Measurements from ENCODE around the gene PHTF1.

Gene PHTF1

DNA sequence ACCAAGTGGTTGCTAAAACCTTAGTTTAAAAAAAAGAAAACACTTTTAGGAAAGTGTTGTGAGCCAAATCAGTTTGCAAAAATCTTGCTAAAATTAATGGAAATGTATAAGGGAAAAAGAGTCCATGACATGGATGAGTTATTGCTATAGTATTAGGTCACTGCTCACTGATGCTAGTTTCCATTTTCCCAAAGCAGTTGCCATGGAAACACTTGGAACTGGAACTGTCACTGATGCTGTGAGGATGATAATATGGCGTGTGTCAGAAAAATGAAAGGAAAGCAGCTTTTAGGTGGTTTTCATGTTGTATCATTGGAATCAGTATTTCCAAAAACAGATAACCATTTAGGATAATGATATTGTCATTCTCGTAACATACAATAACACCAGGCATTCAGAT is 104.4 kb downstream of the PHTF1 start:
- Histone ChIP-seq H3K4me1 (ENCODE audit: insufficient read depth, low read length, severe bottlenecking) (no peaks in the 10 kb centered on the region), H3K27ac (ENCODE audit: low read depth, low read length, poor library complexity, severe bottlenecking) (no peak overlapping the region), H3K79me2 (ENCODE audit: insufficient read depth, low read length) (no peaks in the 10 kb centered on the region), H3K4me3 (ENCODE audit: low read depth, low read length, poor library complexity, severe bottlenecking) (no peak overlapping the region), H2AFZ (ENCODE audit: low read length) (no peak overlapping the region), H3K27me3 (ENCODE audit: insufficient read depth, low read length) (no peaks in the 10 kb centered on the region), H3K9me3 (ENCODE audit: low read length) (no peaks in the 10 kb centered on the region), H3K9ac (ENCODE audit: low read length) (no peak overlapping the region), H3K4me2 (ENCODE audit: low read length) (no peak overlapping the region), H3K36me3 (ENCODE audit: insufficient read depth, low read length) (no peaks in the 10 kb centered on the region), H3F3A (ENCODE audit: insufficient read depth, low read length) (no peaks in the 10 kb centered on the region), H3K9me2 (ENCODE audit: low read depth, low read length) (no peaks in the 10 kb centered on the region), H4K20me1 (ENCODE audit: insufficient read depth, low read length) (no peaks in the 10 kb centered on the region)
- TF ChIP-seq CTCF (IDR thresholded peaks at IDR 0.05; ENCODE audit: low read length) (no peak), EZH2 (IDR thresholded peaks at IDR 0.05; ENCODE audit: borderline replicate concordance, low read length) (no peak)

- H3K4me3 ChIP-seq (ENCODE audit: low read depth, low read length, poor library complexity, severe bottlenecking), result no peak overlapping the region
- no peak overlapping the region for H3K9ac ChIP-seq (ENCODE audit: low read length)
- no peaks in the 10 kb centered on the region for H3K4me1 ChIP-seq (ENCODE audit: insufficient read depth, low read length, severe bottlenecking)
- H4K20me1 ChIP-seq (ENCODE audit: insufficient read depth, low read length), result no peaks in the 10 kb centered on the region
- no peak overlapping the region for H3K4me2 ChIP-seq (ENCODE audit: low read length)
- no peaks in the 10 kb centered on the region for H3K79me2 ChIP-seq (ENCODE audit: insufficient read depth, low read length)
- no peaks in the 10 kb centered on the region for H3F3A ChIP-seq (ENCODE audit: insufficient read depth, low read length)
- H3K27ac ChIP-seq (ENCODE audit: low read depth, low read length, poor library complexity, severe bottlenecking), result no peak overlapping the region
- H3K9me2 ChIP-seq (ENCODE audit: low read depth, low read length), result no peaks in the 10 kb centered on the region
- no peaks in the 10 kb centered on the region for H3K27me3 ChIP-seq (ENCODE audit: insufficient read depth, low read length)
- no peak overlapping the region for H2AFZ ChIP-seq (ENCODE audit: low read length)
- no peaks in the 10 kb centered on the region for H3K36me3 ChIP-seq (ENCODE audit: insufficient read depth, low read length)
- TF ChIP-seq CTCF (IDR thresholded peaks at IDR 0.05; ENCODE audit: low read length) (no peak), EZH2 (IDR thresholded peaks at IDR 0.05; ENCODE audit: borderline replicate concordance, low read length) (no peak)
- no peaks in the 10 kb centered on the region for H3K9me3 ChIP-seq (ENCODE audit: low read length)
Measured at GRCh38 chr1:113653741-113654140, 105.5 kb downstream of the PHTF1 start.

GRCh38 chr1:113652771-113653170 is 106.5 kb downstream of the PHTF1 start:
- Histone ChIP-seq H3K4me3 (ENCODE audit: low read depth, low read length, poor library complexity, severe bottlenecking) (no peak overlapping the region), H3K9me3 (ENCODE audit: low read length) (no peaks in the 10 kb centered on the region), H3K79me2 (ENCODE audit: insufficient read depth, low read length) (no peaks in the 10 kb centered on the region), H3F3A (ENCODE audit: insufficient read depth, low read length) (no peaks in the 10 kb centered on the region), H2AFZ (ENCODE audit: low read length) (no peak overlapping the region), H3K27ac (ENCODE audit: low read depth, low read length, poor library complexity, severe bottlenecking) (no peak overlapping the region), H3K36me3 (ENCODE audit: insufficient read depth, low read length) (no peaks in the 10 kb centered on the region), H3K4me2 (ENCODE audit: low read length) (no peak overlapping the region), H3K9ac (ENCODE audit: low read length) (no peak overlapping the region), H3K27me3 (ENCODE audit: insufficient read depth, low read length) (no peaks in the 10 kb centered on the region), H4K20me1 (ENCODE audit: insufficient read depth, low read length) (no peaks in the 10 kb centered on the region), H3K9me2 (ENCODE audit: low read depth, low read length) (no peaks in the 10 kb centered on the region), H3K4me1 (ENCODE audit: insufficient read depth, low read length, severe bottlenecking) (no peaks in the 10 kb centered on the region)
- no peak for TF ChIP-seq CTCF (IDR thresholded peaks at IDR 0.05; ENCODE audit: low read length)
- no peak for TF ChIP-seq EZH2 (IDR thresholded peaks at IDR 0.05; ENCODE audit: borderline replicate concordance, low read length)

Measured in OCI-LY1 (cell line).